Measurements from ENCODE around the gene MGRN1. TPM values are rescaled to one million over a fixed set of nuclear protein-coding genes. Genes with fewer than 3 reads are reported as not detected.

MGRN1 gene
- total and polyA plus RNA-seq, 2 of the 13 experiments (the other 11 are each of a cell fraction or from before 2014, with no cell fraction given) = 11.9 to 12.6 TPM

DNA sequence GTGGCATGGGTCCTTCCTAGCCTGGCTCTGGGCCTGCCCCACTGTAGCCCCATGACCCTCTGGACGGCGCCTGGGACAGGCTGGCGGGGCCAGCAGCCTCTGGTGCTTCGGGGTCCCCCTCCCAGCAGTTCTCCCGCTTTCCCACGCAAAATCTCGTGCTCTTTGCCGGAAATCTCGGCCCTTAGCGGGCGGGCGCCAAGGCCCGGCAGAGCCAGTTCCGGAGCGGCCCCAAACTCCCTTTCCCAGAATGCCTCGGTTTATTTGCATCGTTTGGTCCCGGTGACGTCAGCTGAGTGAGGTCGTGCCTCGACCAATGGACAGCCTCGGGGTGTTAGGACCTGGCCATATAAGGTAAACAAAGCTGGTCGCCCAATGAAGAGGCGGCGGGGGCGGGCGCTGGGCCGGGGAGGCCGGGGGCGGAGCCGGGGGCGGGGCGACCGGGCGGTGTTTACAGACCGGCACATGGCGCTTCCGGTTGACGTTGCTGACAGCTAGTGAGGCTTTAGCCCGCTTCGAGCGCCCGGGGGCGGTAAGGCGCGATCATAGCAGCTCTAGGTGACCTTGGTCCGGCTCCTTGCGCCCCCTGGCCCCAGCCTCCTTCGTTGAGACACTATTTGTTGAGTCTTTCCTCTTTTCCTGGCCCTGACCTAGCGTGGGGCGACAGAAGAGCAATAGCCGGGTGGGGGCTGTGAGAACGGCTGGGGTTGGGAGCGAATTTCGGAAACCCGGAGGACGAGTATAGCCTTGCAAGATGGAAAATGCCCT lies 8.4 kb upstream of the MGRN1 start (continued):
- TF ChIP-seq ZBTB7B (CRISPR knock-in tag; IDR thresholded peaks at IDR 0.05) (0 out of 2 replicates have a peak, but pooled peaks have one; percentile 52), SMC3 (IDR thresholded peaks at IDR 0.05; ENCODE audit: low read length) (no peak; the same call in 1 of the 2 replicates), PHF21A (CRISPR knock-in tag; IDR thresholded peaks at IDR 0.05) (no peak), RFXAP (CRISPR knock-in tag; IDR thresholded peaks at IDR 0.05; ENCODE audit: borderline replicate concordance) (peak; percentile 21; the same call in 1 of the 2 replicates), POLR2G (IDR thresholded peaks at IDR 0.05; ENCODE audit: low read depth, low read length) (peak; percentile 74), GATAD2A (CRISPR knock-in tag; IDR thresholded peaks at IDR 0.05) (peak; percentile 50), MED1 (CRISPR knock-in tag; IDR thresholded peaks at IDR 0.05) (peak; percentile 74), ZNF496 (CRISPR knock-in tag; IDR thresholded peaks at IDR 0.05; ENCODE audit: insufficient replicate concordance) (no peak), HNRNPLL (IDR thresholded peaks at IDR 0.05; ENCODE audit: low read depth, low read length, poor library complexity, severe bottlenecking) (peak; percentile 75), ZGPAT (CRISPR knock-in tag; IDR thresholded peaks at IDR 0.05) (peak; percentile 75), HBP1 (CRISPR knock-in tag; IDR thresholded peaks at IDR 0.05; ENCODE audit: low read depth) (no peak), SALL1 (CRISPR knock-in tag; IDR thresholded peaks at IDR 0.05) (peak; percentile 34; the same call in 1 of the 2 replicates), HMGXB4 (CRISPR knock-in tag; IDR thresholded peaks at IDR 0.05; ENCODE audit: borderline replicate concordance in 1 of 2, low read depth in 1 of 2) (peak; percentile 84 to 88), SOX6 (IDR thresholded peaks at IDR 0.05) (no peak), SOX6 (CRISPR knock-in tag; IDR thresholded peaks at IDR 0.05) (peak; percentile 65)
- TF ChIP-seq, protein P1, sequence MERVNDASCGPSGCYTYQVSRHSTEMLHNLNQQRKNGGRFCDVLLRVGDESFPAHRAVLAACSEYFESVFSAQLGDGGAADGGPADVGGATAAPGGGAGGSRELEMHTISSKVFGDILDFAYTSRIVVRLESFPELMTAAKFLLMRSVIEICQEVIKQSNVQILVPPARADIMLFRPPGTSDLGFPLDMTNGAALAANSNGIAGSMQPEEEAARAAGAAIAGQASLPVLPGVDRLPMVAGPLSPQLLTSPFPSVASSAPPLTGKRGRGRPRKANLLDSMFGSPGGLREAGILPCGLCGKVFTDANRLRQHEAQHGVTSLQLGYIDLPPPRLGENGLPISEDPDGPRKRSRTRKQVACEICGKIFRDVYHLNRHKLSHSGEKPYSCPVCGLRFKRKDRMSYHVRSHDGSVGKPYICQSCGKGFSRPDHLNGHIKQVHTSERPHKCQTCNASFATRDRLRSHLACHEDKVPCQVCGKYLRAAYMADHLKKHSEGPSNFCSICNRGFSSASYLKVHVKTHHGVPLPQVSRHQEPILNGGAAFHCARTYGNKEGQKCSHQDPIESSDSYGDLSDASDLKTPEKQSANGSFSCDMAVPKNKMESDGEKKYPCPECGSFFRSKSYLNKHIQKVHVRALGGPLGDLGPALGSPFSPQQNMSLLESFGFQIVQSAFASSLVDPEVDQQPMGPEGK (CRISPR knock-in tag; IDR thresholded peaks at IDR 0.05) = peak; percentile 63
- TF ChIP-seq, protein P2, sequence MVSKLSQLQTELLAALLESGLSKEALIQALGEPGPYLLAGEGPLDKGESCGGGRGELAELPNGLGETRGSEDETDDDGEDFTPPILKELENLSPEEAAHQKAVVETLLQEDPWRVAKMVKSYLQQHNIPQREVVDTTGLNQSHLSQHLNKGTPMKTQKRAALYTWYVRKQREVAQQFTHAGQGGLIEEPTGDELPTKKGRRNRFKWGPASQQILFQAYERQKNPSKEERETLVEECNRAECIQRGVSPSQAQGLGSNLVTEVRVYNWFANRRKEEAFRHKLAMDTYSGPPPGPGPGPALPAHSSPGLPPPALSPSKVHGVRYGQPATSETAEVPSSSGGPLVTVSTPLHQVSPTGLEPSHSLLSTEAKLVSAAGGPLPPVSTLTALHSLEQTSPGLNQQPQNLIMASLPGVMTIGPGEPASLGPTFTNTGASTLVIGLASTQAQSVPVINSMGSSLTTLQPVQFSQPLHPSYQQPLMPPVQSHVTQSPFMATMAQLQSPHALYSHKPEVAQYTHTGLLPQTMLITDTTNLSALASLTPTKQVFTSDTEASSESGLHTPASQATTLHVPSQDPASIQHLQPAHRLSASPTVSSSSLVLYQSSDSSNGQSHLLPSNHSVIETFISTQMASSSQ (IDR thresholded peaks at IDR 0.05; ENCODE audit: low read depth) = peak; percentile 38; the same call in 1 of the 2 replicates
- TF ChIP-seq, protein P2 (CRISPR knock-in tag; IDR thresholded peaks at IDR 0.05; ENCODE audit: borderline replicate concordance) = no peak

All from HepG2 (cell line).